HUES64 (cell line): Measurements from ENCODE around the gene ADIPOR2.

Experiments
- H3K27ac ChIP-seq: 2 replicates; pipeline ENCODE4 v1.7.0; 2013; ENCODE audit warnings: low read depth, low read length, inconsistent platforms
- H3K27me3 ChIP-seq: 2 replicates; pipeline ENCODE4 v1.6.1; 2013; ENCODE audit warnings: mild to moderate bottlenecking, low read length; ENCODE audit not compliant: insufficient read depth
- H3K36me3 ChIP-seq: 2 replicates; pipeline ENCODE4 v1.6.1; 2013; ENCODE audit warnings: mild to moderate bottlenecking, low read length; ENCODE audit not compliant: insufficient read depth
- H3K4me1 ChIP-seq: 2 replicates; pipeline ENCODE4 v1.6.1; 2013; ENCODE audit warnings: mild to moderate bottlenecking, low read length, moderate library complexity; ENCODE audit not compliant: insufficient read depth
- H3K4me3 ChIP-seq: 2 replicates; pipeline ENCODE4 v1.5.1; 2013; ENCODE audit warnings: mild to moderate bottlenecking, low read length, moderate library complexity
- H3K9ac ChIP-seq: 2 replicates; pipeline ENCODE4 v1.6.1; 2013; ENCODE audit warnings: mild to moderate bottlenecking, low read depth, low read length
- H3K9me3 ChIP-seq: 2 replicates; pipeline ENCODE4 v1.6.1; 2013; ENCODE audit warnings: low read depth, low read length; ENCODE audit not compliant: insufficient read depth
- WGBS: fragments of 150-250, 120-280 bp; methylation state at CpG from one replicate; pipeline ENCODE4 v1.1.7; 2013; ENCODE audit warnings: missing lambda C conversion rate; 5-methylcytosine and 5-hydroxymethylcytosine counted together

ADIPOR2 gene

GRCh38 chr12:1795785-1796514, 105.1 kb downstream of the ADIPOR2 start:
- H3K9ac ChIP-seq, result no peak overlapping the region
- H3K27me3 ChIP-seq, result peaks cover 13% of the 10 kb centered on the region
- whole genome bisulfite sequencing, result 21% methylated on average over 45 of the region's 45 CpGs
- H3K27ac ChIP-seq, result no peak overlapping the region
- H3K36me3 ChIP-seq, result no peaks in the 10 kb centered on the region
- H3K4me1 ChIP-seq, result 0 out of 2 replicates have a peak, but pooled peaks cover 6% of the 10 kb centered on the region
- peak overlapping the region; percentile 55 for H3K4me3 ChIP-seq
- no peaks in the 10 kb centered on the region for H3K9me3 ChIP-seq

- peaks cover 13% of the 10 kb centered on the region for H3K27me3 ChIP-seq
- 93% methylated on average over 43 of the region's 43 CpGs for WGBS
- H3K9ac ChIP-seq, result peak overlapping the region; percentile 50; the same call in 1 of the 2 replicates
- 0 out of 2 replicates have a peak, but pooled peaks cover 2% of the 10 kb centered on the region for H3K4me1 ChIP-seq
- no peaks in the 10 kb centered on the region for H3K36me3 ChIP-seq
- no peak overlapping the region for H3K27ac ChIP-seq
- peak overlapping the region; percentile 55 for H3K4me3 ChIP-seq
- H3K9me3 ChIP-seq, result no peaks in the 10 kb centered on the region
Measured at GRCh38 chr12:1796515-1797010, 105.7 kb downstream of the ADIPOR2 start.

GRCh38 chr12:1797011-1797901, 106.4 kb downstream of the ADIPOR2 start:
- Histone ChIP-seq H3K27ac (no peak overlapping the region), H3K4me3 (peak overlapping the region; percentile 55), H3K36me3 (no peaks in the 10 kb centered on the region), H3K9me3 (no peaks in the 10 kb centered on the region), H3K27me3 (peaks cover 13% of the 10 kb centered on the region), H3K4me1 (0 out of 2 replicates have a peak, but pooled peaks cover 2% of the 10 kb centered on the region), H3K9ac (peak overlapping the region; percentile 50)
- 88% methylated on average over 71 of the region's 71 CpGs for WGBS

- WGBS, result 87% methylated on average over 22 of the region's 22 CpGs
Measured at GRCh38 chr12:1797991-1798640, 107.2 kb downstream of the ADIPOR2 start.

GRCh38 chr12:1798641-1799020, 107.8 kb downstream of the ADIPOR2 start:
- H3K9ac ChIP-seq, result no peak overlapping the region
- 95% methylated on average over 6 of the region's 6 CpGs for WGBS
- H3K27ac ChIP-seq, result no peak overlapping the region
- H3K36me3 ChIP-seq, result no peaks in the 10 kb centered on the region
- H3K4me1 ChIP-seq, result 0 out of 2 replicates have a peak, but pooled peaks cover 2% of the 10 kb centered on the region
- H3K9me3 ChIP-seq, result no peaks in the 10 kb centered on the region
- no peak overlapping the region for H3K4me3 ChIP-seq
- H3K27me3 ChIP-seq, result peaks cover 13% of the 10 kb centered on the region

More at GRCh38 chr12:1797991-1798640, 107.2 kb downstream of the ADIPOR2 start:
- Histone ChIP-seq H3K36me3 (no peaks in the 10 kb centered on the region), H3K9ac (no peak overlapping the region), H3K9me3 (no peaks in the 10 kb centered on the region), H3K4me3 (no peak overlapping the region), H3K27ac (no peak overlapping the region), H3K27me3 (peaks cover 13% of the 10 kb centered on the region), H3K4me1 (0 out of 2 replicates have a peak, but pooled peaks cover 2% of the 10 kb centered on the region)

DNA sequence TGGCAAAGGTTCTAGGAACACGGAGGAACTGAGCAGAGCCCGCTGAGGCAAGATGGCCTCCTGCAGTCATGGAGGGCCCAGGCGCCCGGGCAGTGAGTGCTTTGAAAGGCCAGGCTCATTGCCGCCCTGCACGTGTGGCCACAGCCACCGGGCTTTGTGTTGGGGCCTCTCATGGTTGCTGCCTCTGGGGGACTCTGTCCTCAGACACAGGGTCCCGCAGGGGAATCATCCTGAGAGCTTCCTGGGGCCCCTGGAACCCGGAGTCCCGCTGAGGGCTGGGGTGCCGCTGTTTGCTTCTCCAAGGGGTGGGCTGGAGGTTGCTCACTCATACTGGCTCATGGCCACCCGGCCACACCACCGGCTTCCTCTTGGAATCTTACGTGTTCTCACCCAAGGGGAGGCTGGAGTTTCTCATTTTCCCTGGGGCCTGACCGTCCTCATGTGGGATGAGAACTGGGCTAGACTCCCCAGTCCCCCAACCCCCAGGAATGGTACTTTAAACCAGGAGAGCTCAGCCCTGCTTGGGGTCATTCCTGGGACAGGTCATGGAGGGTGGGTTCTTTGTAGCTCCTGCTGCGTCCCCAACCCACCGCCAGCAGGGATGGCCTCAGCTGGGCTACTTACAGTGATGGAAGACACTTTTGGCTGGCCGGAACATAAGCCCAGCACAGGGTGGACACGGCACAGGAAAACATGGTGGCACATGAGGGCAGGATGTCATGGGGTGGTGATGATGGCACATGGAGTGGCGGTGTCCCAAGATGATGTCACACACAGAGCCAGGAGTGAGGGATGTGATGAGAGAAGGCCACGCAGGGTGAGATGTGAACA, 108.4 kb downstream of the ADIPOR2 start:
- H3K4me3 ChIP-seq, result no peak overlapping the region
- 0 out of 2 replicates have a peak, but pooled peaks cover 2% of the 10 kb centered on the region for H3K4me1 ChIP-seq
- WGBS, result 89% methylated on average over 21 of the region's 21 CpGs
- peaks cover 13% of the 10 kb centered on the region for H3K27me3 ChIP-seq
- no peaks in the 10 kb centered on the region for H3K9me3 ChIP-seq
- H3K9ac ChIP-seq, result no peak overlapping the region
- no peak overlapping the region for H3K27ac ChIP-seq
- no peaks in the 10 kb centered on the region for H3K36me3 ChIP-seq

DNA sequence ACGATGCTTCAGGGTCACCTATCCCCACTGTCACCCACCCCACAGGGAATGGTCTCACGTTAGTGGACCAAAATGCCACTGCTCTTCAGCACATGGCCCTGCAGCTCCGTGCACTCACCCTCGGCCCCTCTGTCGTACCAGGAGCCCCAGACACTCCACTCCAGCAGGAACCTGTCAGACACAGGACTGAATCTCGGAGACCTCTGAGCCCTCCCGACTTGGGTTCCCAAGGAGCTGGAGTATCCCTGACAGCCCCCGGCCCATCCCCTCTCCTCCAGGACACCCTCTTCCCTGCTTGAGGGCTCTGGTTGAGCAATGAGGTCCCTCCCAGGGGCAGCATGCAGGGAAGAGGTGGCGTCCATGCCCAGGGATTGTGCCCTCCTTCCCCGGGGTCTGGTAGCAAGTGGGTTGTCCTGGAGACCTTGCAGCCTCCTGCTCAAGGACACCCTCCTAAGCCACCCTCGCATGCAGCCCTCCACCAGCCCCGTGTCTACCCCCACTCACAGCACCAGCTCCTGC, 109.1 kb downstream of the ADIPOR2 start:
- Histone ChIP-seq H3K36me3 (no peaks in the 10 kb centered on the region), H3K9me3 (no peaks in the 10 kb centered on the region), H3K4me1 (0 out of 2 replicates have a peak, but pooled peaks cover 2% of the 10 kb centered on the region), H3K27me3 (peaks cover 13% of the 10 kb centered on the region), H3K9ac (no peak overlapping the region), H3K4me3 (no peak overlapping the region), H3K27ac (no peak overlapping the region)
- 89% methylated on average over 12 of the region's 12 CpGs for WGBS

DNA sequence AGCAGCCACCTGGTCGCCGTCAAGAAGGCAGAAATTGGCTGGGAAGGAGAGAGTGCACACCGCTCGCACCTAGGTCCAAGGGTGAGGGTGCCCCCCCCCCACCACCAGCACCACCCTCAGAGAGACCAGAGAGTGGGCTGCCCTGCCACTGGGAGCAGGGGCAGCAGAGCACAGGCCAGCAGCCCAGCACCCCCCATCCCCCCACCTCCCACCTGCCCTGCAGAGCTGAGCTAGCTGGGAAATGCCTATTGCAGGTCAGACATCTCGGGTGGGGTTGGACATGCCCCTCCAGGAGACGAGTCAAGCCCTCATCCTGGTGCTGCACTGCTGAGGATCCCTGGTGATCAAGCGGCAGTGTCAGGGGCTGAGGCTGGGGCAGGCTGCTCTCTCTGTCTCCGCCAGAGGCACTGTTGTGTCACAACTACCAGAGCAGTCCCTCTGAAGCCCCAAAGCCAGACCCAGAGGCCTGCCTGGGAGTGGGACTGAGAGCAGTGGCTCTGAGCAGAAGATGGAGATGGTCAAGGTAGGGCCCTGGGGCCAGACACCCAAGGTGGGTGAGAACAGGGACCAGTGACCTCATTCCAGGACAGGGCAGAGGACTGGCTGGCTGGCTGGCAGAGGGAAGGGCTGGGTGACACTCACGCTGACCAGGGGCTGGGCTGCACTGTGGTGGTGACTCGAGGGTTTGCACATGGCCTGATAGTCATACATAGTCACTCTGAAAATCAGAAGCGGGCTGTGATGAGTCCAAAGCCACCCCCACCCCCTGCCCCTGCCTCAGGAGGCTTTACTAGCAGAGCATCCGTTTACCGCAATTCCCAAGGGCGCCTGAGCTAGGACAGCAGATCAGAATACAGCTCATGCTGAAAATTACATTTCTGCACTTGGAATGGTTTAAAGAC, 109.8 kb downstream of the ADIPOR2 start:
- 81% methylated on average over 12 of the region's 14 CpGs for WGBS
- H3K36me3 ChIP-seq, result no peaks in the 10 kb centered on the region
- no peaks in the 10 kb centered on the region for H3K4me1 ChIP-seq
- peaks cover 13% of the 10 kb centered on the region for H3K27me3 ChIP-seq
- H3K9me3 ChIP-seq, result no peaks in the 10 kb centered on the region
- no peak overlapping the region for H3K27ac ChIP-seq
- no peak overlapping the region for H3K9ac ChIP-seq
- no peak overlapping the region for H3K4me3 ChIP-seq

- Histone ChIP-seq H3K27me3 (peaks cover 10% of the 10 kb centered on the region), H3K4me1 (no peaks in the 10 kb centered on the region), H3K4me3 (no peak overlapping the region), H3K9me3 (no peaks in the 10 kb centered on the region), H3K27ac (no peak overlapping the region), H3K9ac (no peak overlapping the region), H3K36me3 (no peaks in the 10 kb centered on the region)
- WGBS, result 88% methylated on average over 16 of the region's 16 CpGs
Measured at GRCh38 chr12:1801303-1801975, 110.6 kb downstream of the ADIPOR2 start.
